ENCODE results near the gene PRUNE2. TPM values are rescaled to one million over a fixed set of nuclear protein-coding genes. Genes with fewer than 3 reads are reported as not detected.

PRUNE2 gene
- total RNA-seq, 1 experiment from 2014 or later, result 0.59 TPM

DNA sequence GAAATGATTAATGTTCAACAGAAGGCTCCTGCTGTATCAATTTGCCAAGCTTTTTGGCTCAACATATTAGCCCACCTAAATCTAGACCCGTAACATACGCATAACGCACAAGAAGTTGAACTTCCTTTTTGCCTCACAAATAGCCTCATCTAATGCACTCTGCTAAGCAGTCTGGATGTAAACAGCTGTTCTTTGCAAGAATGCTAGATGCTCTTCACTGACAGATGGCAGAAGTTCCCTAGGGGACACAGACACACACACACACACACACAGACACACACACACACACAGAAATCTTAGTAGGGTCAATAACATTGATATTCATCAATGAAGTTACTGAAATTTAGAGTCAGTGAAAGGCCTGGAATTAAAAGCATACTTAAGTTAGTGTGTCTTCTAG lies 154.9 kb downstream of the PRUNE2 start:
- DNase-seq (ENCODE audit: low read depth, low spot score) (no peak), ATAC-seq (no peak)
- H3K36me3 ChIP-seq (ENCODE audit: control insufficient read depth in 1 of 2, insufficient read depth in 2 of 2, low read length in 2 of 2), result no peaks in the 10 kb centered on the region
- no peak overlapping the region for H3K9ac ChIP-seq (ENCODE audit: low read length)
- no peak overlapping the region for H3K4me2 ChIP-seq (ENCODE audit: low read length)
- H3K9me3 ChIP-seq (ENCODE audit: control insufficient read depth in 1 of 2, insufficient read depth in 1 of 2, low read depth in 1 of 2, low read length in 2 of 2), result no peaks in the 10 kb centered on the region
- no peaks in the 10 kb centered on the region for H3K27me3 ChIP-seq (ENCODE audit: insufficient read depth, low read length)
- no peak overlapping the region for H2AFZ ChIP-seq (ENCODE audit: low read depth, low read length, poor library complexity, severe bottlenecking)
- no peak overlapping the region for H3K4me3 ChIP-seq (replicated peaks in 1 of 2; ENCODE audit: low read depth in 1 of 2, low read length in 2 of 2)
- no peak for TF ChIP-seq SIN3A (IDR thresholded peaks at IDR 0.05; ENCODE audit: low read depth)
- no peak for TF ChIP-seq JUND (IDR thresholded peaks at IDR 0.05)
- TF ChIP-seq RAD21 (IDR thresholded peaks at IDR 0.05; ENCODE audit: low read depth), result no peak
- TF ChIP-seq ELF1 (IDR thresholded peaks at IDR 0.05; ENCODE audit: borderline replicate concordance, low read depth), result no peak
- TF ChIP-seq EGR1 (IDR thresholded peaks at IDR 0.05; ENCODE audit: low read depth), result no peak
- no peak for TF ChIP-seq YY1 (IDR thresholded peaks at IDR 0.05; ENCODE audit: extremely low read depth, insufficient replicate concordance, low read depth, low read length)
- no peak for TF ChIP-seq SRF (IDR thresholded peaks at IDR 0.05; ENCODE audit: low read depth)
- no peak for TF ChIP-seq CBX3 (IDR thresholded peaks at IDR 0.05; ENCODE audit: low read depth)
- POLR2A ChIA-PET, result no interaction called here
- BruUV-seq (replicated peaks), result no TSS peak
- no peaks in the 10 kb centered on the region for H3K79me2 ChIP-seq (ENCODE audit: insufficient read depth, low read length)
- H3K4me1 ChIP-seq (ENCODE audit: control insufficient read depth in 1 of 2, insufficient read depth in 2 of 2, low read length in 2 of 2), result no peaks in the 10 kb centered on the region
- RAD21 ChIA-PET (ENCODE audit: low non-redundant PET in 1 of 2, low total read pairs in 2 of 2, uncharacterized antibody in 2 of 2, unreplicated experiment in 2 of 2), result no interaction called here
- H3K27ac ChIP-seq (ENCODE audit: low read depth, low read length), result no peak overlapping the region
- intact Hi-C loops (cut with micrococcal nuclease), result no loop called here
- CTCF ChIA-PET, result no interaction called here
- no peaks in the 10 kb centered on the region for H4K20me1 ChIP-seq (ENCODE audit: insufficient read depth)
- H3K9me2 ChIP-seq (ENCODE audit: insufficient read depth), result no peaks in the 10 kb centered on the region

DNA sequence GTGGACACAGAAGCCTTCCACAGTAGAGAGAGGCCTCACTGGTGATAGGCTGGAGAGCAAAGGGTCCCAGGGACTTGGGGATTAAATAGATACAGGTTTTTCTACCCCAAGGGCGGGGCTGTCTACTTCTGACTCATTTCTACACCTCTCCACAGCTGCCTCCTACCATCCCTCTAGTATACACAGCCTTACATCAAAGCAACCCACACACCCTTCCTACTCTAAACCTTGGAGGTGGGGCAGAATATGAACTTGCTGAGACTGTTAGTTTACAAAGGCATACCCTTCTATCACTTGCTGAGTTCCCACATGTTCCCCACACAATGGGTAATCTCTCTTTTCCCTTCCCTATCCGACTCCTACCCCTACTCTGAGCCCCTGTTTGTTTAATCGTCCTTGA lies 161.6 kb downstream of the PRUNE2 start:
- H3K4me2 ChIP-seq (ENCODE audit: low read length), result no peak overlapping the region
- no peaks in the 10 kb centered on the region for H3K27me3 ChIP-seq (ENCODE audit: insufficient read depth, low read length)
- H2AFZ ChIP-seq (ENCODE audit: low read depth, low read length, poor library complexity, severe bottlenecking), result no peak overlapping the region
- no TSS peak for BruUV-seq (replicated peaks)
- H3K79me2 ChIP-seq (ENCODE audit: insufficient read depth, low read length), result no peaks in the 10 kb centered on the region
- ChIA-PET POLR2A (no interaction called here), RAD21 (ENCODE audit: low non-redundant PET in 1 of 2, low total read pairs in 2 of 2, uncharacterized antibody in 2 of 2, unreplicated experiment in 2 of 2) (no interaction called here), CTCF (no interaction called here)
- DNase-seq (ENCODE audit: low read depth, low spot score) (no peak), ATAC-seq (no peak)
- no peaks in the 10 kb centered on the region for H3K36me3 ChIP-seq (ENCODE audit: control insufficient read depth in 1 of 2, insufficient read depth in 2 of 2, low read length in 2 of 2)
- H4K20me1 ChIP-seq (ENCODE audit: insufficient read depth), result no peaks in the 10 kb centered on the region
- TF ChIP-seq RAD21 (IDR thresholded peaks at IDR 0.05; ENCODE audit: low read depth) (no peak), EGR1 (IDR thresholded peaks at IDR 0.05; ENCODE audit: low read depth) (no peak)
- no peaks in the 10 kb centered on the region for H3K9me3 ChIP-seq (ENCODE audit: control insufficient read depth in 1 of 2, insufficient read depth in 1 of 2, low read depth in 1 of 2, low read length in 2 of 2)
- H3K9me2 ChIP-seq (ENCODE audit: insufficient read depth), result no peaks in the 10 kb centered on the region
- no peak overlapping the region for H3K9ac ChIP-seq (ENCODE audit: low read length)
- intact Hi-C loops (cut with micrococcal nuclease), result no loop called here
- H3K27ac ChIP-seq (ENCODE audit: low read depth, low read length), result no peak overlapping the region
- no peaks in the 10 kb centered on the region for H3K4me1 ChIP-seq (ENCODE audit: control insufficient read depth in 1 of 2, insufficient read depth in 2 of 2, low read length in 2 of 2)
- no peak overlapping the region for H3K4me3 ChIP-seq (replicated peaks in 1 of 2; ENCODE audit: low read depth in 1 of 2, low read length in 2 of 2)

Data from HCT116 (cell line).